Adrenal gland (tissue), 12 donors: ENCODE results near the gene FRK. TPM values are rescaled to one million over a fixed set of nuclear protein-coding genes. Genes with fewer than 3 reads are reported as not detected.

ENCODE experiments used
- DNase-seq, 7 donors: peaks; one replicate each; pipeline ENCODE4 v3.0.0-alpha.2; 2019 to 2020
- H3K27ac ChIP-seq, 5 donors: fragments of 200-600 bp; sonication (generic) in 4 of 5; 1 replicate in 3 of 5; 2 replicates in 2 of 5; pipeline versions ENCODE4 v1.5.1 to v1.8.0; 2016 to 2020; ENCODE audit warnings: mild to moderate bottlenecking in 1 of 5
- H3K27me3 ChIP-seq: fragments of 200-600 bp; 2 replicates; pipeline ENCODE4 v1.8.0; 2021
- H3K36me3 ChIP-seq, 2 donors: fragments of 200-600 bp; replicated peaks in 1 of 2; 1 replicate in 1 of 2; 2 replicates in 1 of 2; pipeline versions ENCODE4 v1.5.1 to v1.8.0; 2018 to 2022
- H3K4me1 ChIP-seq, 2 donors: fragments of 200-600 bp; replicated peaks in 1 of 2; 1 replicate in 1 of 2; 2 replicates in 1 of 2; pipeline versions ENCODE4 v1.5.1 to v1.8.0; 2018 to 2021
- H3K4me3 ChIP-seq, 4 donors: fragments of 200-600 bp; sonication (generic) in 3 of 4; one replicate each; pipeline ENCODE4 v1.5.1; 2016 to 2018
- H3K9me3 ChIP-seq, 3 donors: fragments of 200-600 bp; sonication (generic) in 1 of 3; replicated peaks in 1 of 3; 1 replicate in 2 of 3; 2 replicates in 1 of 3; pipeline versions ENCODE4 v1.5.1 to v1.8.0; 2016 to 2021
- CTCF ChIP-seq, 6 experiments: fragments of 450-650 bp in 4 of 6; fragments of 200-600 bp in 2 of 6; sonication (generic) in 1 of 6; IDR thresholded peaks; 1 replicate in 5 of 6; 2 replicates in 1 of 6; pipeline versions ENCODE4 v1.5.1 to v1.8.0; 2016 to 2021; ENCODE audit warnings: antibody characterized with exemption in 6 of 6, mild to moderate bottlenecking in 2 of 6, moderate library complexity in 1 of 6
- POLR2A ChIP-seq, 2 donors: fragments of 450-650 bp; IDR thresholded peaks; one replicate each; pipeline ENCODE4 v1.6.1; 2017; ENCODE audit warnings: antibody characterized with exemption in 2 of 2, mild to moderate bottlenecking in 2 of 2, moderate library complexity in 1 of 2
- WGBS, 4 donors: extraction: QIAGEN DNeasy Blood & Tissue Kit in 2 of 4; methylation state at CpG; one replicate each; pipeline versions ENCODE4 v1.1.5 to v1.1.7; 2013 to 2017; 5-methylcytosine and 5-hydroxymethylcytosine counted together
- intact Hi-C, 2 donors: fragments of 100-400 bp; cut with DNase I; formaldehyde crosslinking; loops; one replicate each; pipeline versions ENCODE4 v1.14.1 to v1.15.0; 2022 to 2023
- polyA plus RNA-seq, 3 donors: library from polyadenylated mRNA; stranded (reverse); fragments of 200-250 nt in 2 of 3; fragments of 350-450 nt in 1 of 3; fragmentation: Illumina TruSeq in 1 of 3; extraction: RNeasy Lipid Tissue Mini Kit (QIAGEN cat#74804) in 1 of 3; gene quantifications; one replicate each; pipeline ENCODE4 v1.2.3, GENCODE V29; 2013 to 2014
- total RNA-seq, 9 donors: library from RNA; depleted of rRNA in 4 of 9; stranded (reverse); fragments of >200 nt in 4 of 9; fragments of 120-200 nt in 1 of 9; fragmentation: NEBNext Ultra II Directional in 1 of 9; extraction: Animal tissue kit (Norgen Biotek cat#: 25700) in 1 of 9; gene quantifications; one replicate each; pipeline versions ENCODE4 v1.1.0 to v1.2.4, GENCODE V29; 2013 to 2023
- donor health status: healthy with polysubstance abuse.
- donor health status: Bipolar disorder and iron deficiency.
- donor health status: DM: yes; HTN: yes; CAD: no.
- donor health status: DM: no; HTN: no; CAD: no.
- donor health status: DM: no; HTN: no; CAD: no.
- donor health status: DM: yes; HTN: yes; CAD: no.

FRK gene
- total and polyA plus RNA-seq, 12 donors, result 0.30 to 5.1 (median 2.5) TPM

GRCh38 chr6:116010386-116010785 is 50.3 kb downstream of the FRK start:
- no peak overlapping the region for H3K4me3 ChIP-seq
- TF ChIP-seq POLR2A (IDR thresholded peaks at IDR 0.05), result no peak
- no peak for TF ChIP-seq CTCF (IDR thresholded peaks at IDR 0.05)
- DNase-seq, result no peak
- H3K27ac ChIP-seq, result no peak overlapping the region
- intact Hi-C loops, result loop anchor here (2.0 to 5.0 kb wide), 2 partner anchors 82 to 86 kb away; no protein-coding TSS in a partner anchor
- H3K4me1 ChIP-seq, result peaks cover 0 to 5% of the 10 kb centered on the region in 2 donors
- H3K36me3 ChIP-seq, result no peaks in the 10 kb centered on the region
- no peaks in the 10 kb centered on the region for H3K9me3 ChIP-seq
- WGBS, 4 donors, result 71 to 79% (median 76%) methylated on average over 3 of the region's 3 CpGs
- H3K27me3 ChIP-seq, result no peaks in the 10 kb centered on the region

- no peak for TF ChIP-seq POLR2A (IDR thresholded peaks at IDR 0.05)
- no peak for TF ChIP-seq CTCF (IDR thresholded peaks at IDR 0.05)
- intact Hi-C loops, result no loop called here
Observed at GRCh38 chr6:116008470-116009243, 52.0 kb downstream of the FRK start.

GRCh38 chr6:116004841-116005815 is 55.6 kb downstream of the FRK start:
- DNase-seq, result no peak
- intact Hi-C loops, result no loop called here
- H3K27ac ChIP-seq, result no peak overlapping the region
- H3K4me3 ChIP-seq, result no peak overlapping the region
- no peaks in the 10 kb centered on the region for H3K36me3 ChIP-seq
- 85 to 96% (median 87%) methylated on average over 4 of the region's 4 CpGs for WGBS, 4 donors
- no peaks in the 10 kb centered on the region for H3K27me3 ChIP-seq
- peaks cover 0 to 5% of the 10 kb centered on the region in 2 donors for H3K4me1 ChIP-seq
- no peak for TF ChIP-seq CTCF (IDR thresholded peaks at IDR 0.05)
- TF ChIP-seq POLR2A (IDR thresholded peaks at IDR 0.05), result no peak
- H3K9me3 ChIP-seq, result no peaks in the 10 kb centered on the region

More at GRCh38 chr6:116008470-116009243, 52.0 kb downstream of the FRK start:
- peak; percentile 36 to 67 (median 54) for DNase-seq
- H3K9me3 ChIP-seq, result no peaks in the 10 kb centered on the region
- H3K27me3 ChIP-seq, result no peaks in the 10 kb centered on the region
- H3K4me3 ChIP-seq, result no peak overlapping the region
- H3K4me1 ChIP-seq, result peaks cover 0 to 5% of the 10 kb centered on the region in 2 donors
- WGBS, 4 donors, result 25 to 37% (median 30%) methylated on average over 6 of the region's 6 CpGs
- H3K27ac ChIP-seq, result peak overlapping the region in 3 of 5 donors; percentile 23 to 41 (median 34)
- H3K36me3 ChIP-seq, result no peaks in the 10 kb centered on the region

- Histone ChIP-seq H3K27ac (no peak overlapping the region), H3K36me3 (no peaks in the 10 kb centered on the region), H3K9me3 (no peaks in the 10 kb centered on the region), H3K27me3 (no peaks in the 10 kb centered on the region), H3K4me3 (no peak overlapping the region), H3K4me1 (peaks cover 0 to 3% of the 10 kb centered on the region in 2 donors)
- 62 to 94% (median 79%) methylated on average over 3 of the region's 3 CpGs for WGBS, 4 donors
- intact Hi-C loops, result no loop called here
- TF ChIP-seq POLR2A (IDR thresholded peaks at IDR 0.05), result no peak
- TF ChIP-seq CTCF (IDR thresholded peaks at IDR 0.05), result no peak
- no peak for DNase-seq
Observed at GRCh38 chr6:116003668-116004067, 57.0 kb downstream of the FRK start.
